Erythroblast (primary cell): ENCODE measurements around the gene PCP4.

Source experiments
- GATA1 ChIP-seq: IDR thresholded peaks from 2 replicates; pipeline ENCODE4 v1.6.1; 2011; ENCODE audit warnings: low read depth, mild to moderate bottlenecking, control low read depth, low read length, moderate library complexity
- POLR2A ChIP-seq: IDR thresholded peaks from 2 replicates; pipeline ENCODE4 v1.6.1; 2011; ENCODE audit warnings: mild to moderate bottlenecking, low read length

GRCh38 chr21:39885119-39885848, 18.0 kb downstream of the PCP4 start:
- TF ChIP-seq POLR2A (no peak), GATA1 (no peak)
